Stimulated activated CD4-positive, alpha-beta T cell treated with anti-CD3 and anti-CD28 coated beads, TNF-alpha, amount 100 ng/mL, for 24 hours (primary cell): ENCODE data around the gene PCOLCE2.
"Not testable (repeated sequence)": the region's sequence is repeated elsewhere in the genome, so short reads cannot be mapped to it uniquely, and the experiment has no call there.

Experiments
- DNase-seq, 3 experiments: peaks; one replicate each; pipeline ENCODE4 v3.0.0-alpha.2; 2020; ENCODE audit warnings: low read depth in 3 of 3

Gene PCOLCE2

GRCh38 chr3:142902356-142902755 lies 13.5 kb upstream of the PCOLCE2 start:
- DNase-seq = no peak

GRCh38 chr3:142898346-142899213 lies 9.7 kb upstream of the PCOLCE2 start:
- DNase-seq = no peak

DNA sequence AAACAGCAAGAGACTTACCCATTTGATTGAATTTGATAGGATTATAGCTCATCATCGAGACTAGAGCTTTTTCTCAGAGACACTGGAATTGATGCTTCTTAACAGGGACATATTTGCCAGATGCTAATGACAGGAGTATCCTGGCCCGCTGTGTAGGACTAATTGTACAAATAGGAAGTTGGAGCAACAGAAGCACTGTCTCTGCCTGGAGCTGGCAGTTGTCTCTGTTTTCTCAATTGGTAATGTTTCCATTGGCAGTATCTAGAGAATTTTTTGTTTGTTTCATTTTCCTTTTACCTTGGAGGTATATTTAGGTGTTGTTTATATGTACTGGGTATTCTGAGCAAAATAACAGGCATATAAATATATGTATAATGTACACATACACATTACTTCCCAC lies 8.9 kb upstream of the PCOLCE2 start:
- no peak for DNase-seq

DNA sequence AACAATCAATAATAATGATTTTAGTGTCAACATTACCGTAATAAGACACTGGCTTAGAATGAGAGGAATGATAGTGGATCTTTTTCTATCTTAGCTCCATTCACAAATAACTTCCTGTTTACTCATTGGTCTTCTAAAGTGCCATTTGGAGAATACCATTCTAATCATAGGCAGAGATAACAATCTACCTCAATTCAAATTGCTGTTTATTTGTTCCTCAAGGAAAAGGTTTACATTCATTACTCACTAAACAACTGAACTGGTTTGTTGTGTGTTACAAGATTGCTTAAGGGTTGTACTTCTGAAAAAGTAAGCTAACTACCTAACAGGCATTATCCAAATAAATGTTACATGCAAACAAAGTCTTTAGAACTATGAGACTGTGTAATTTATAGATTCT lies 8.1 kb upstream of the PCOLCE2 start:
- DNase-seq = no peak

- DNase-seq = no peak
These were observed 7.4 kb upstream of the PCOLCE2 start for GRCh38 chr3:142896201-142896755.

DNA sequence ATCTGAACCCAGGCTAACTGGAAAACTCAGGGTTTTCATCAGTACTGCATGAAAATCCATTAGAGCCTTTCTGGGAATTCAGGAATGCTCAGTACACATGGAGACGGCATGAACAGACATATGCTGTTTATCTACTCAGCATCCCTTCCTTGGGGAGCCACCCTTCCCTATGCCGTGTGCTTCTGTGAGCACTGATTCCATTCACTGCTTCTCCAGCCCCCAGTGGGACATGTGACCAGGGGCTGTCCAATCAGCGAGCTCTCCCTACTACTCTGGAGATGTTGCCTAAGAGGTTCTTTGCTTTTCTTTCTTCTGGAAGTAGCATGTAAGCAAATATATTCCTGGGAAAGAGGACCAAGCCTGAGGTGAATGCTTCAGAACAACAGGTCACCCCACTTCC lies 5.6 kb upstream of the PCOLCE2 start:
- DNase-seq = no peak

- DNase-seq = no peak
These were observed 3.8 kb upstream of the PCOLCE2 start for GRCh38 chr3:142892714-142893113.

DNA sequence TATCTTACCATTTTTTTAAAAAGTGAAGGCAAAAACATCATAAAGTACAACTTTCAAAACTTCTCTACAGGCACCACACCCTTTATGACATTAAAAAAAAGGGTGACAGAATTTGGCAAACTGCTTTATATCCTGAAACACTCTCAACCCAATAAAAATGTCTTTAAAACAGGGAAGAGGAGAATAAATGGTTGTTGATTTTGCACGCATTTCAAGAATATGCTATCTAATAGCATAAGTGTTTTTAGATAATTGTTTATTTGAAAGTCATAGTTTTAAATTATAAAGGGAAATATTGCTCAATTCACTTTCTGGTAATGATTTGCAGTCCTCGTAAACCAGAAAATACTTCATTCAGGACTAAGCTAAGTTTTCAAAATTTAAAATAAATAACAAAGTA lies 1.7 kb upstream of the PCOLCE2 start:
- DNase-seq = no peak

- no peak for DNase-seq
These were observed 530 bp upstream of the PCOLCE2 start for GRCh38 chr3:142889212-142890014.

GRCh38 chr3:142888099-142888480 lies 793 bp downstream of the PCOLCE2 start:
- DNase-seq = peak in 1 of 3 experiments; percentile 8

GRCh38 chr3:142886940-142887339 lies 1.9 kb downstream of the PCOLCE2 start:
- DNase-seq = no peak

- no peak for DNase-seq
These were observed 2.9 kb downstream of the PCOLCE2 start for GRCh38 chr3:142886021-142886420.

- no peak for DNase-seq
These were observed 4.4 kb downstream of the PCOLCE2 start for GRCh38 chr3:142884531-142884930.

- DNase-seq = not testable (repeated sequence)
These were observed 5.3 kb downstream of the PCOLCE2 start for GRCh38 chr3:142883534-142883933.

- no peak for DNase-seq
These were observed 7.2 kb downstream of the PCOLCE2 start for GRCh38 chr3:142881445-142882224.

- DNase-seq = no peak
These were observed 10.1 kb downstream of the PCOLCE2 start for GRCh38 chr3:142878649-142879300.

DNA sequence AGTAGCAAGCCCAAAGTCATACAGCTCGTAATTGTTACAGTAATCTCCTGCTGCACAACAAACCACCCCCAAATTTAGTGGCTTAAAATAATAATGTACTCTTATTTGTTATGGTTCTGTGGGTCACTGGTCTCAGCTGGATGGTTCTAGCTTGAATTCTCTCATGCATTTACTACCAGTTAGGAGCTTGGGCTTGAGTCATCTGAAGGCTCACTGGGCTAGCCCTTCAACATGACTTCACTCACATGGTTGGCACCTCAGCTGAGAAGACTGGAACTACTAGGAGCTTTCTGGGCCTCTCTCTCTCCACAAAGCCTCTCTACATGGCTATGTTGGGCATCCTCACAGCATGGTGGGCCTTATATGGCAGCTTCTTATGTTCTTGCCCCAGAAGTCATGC lies 12.5 kb downstream of the PCOLCE2 start:
- DNase-seq = no peak

GRCh38 chr3:142875583-142876207 lies 13.2 kb downstream of the PCOLCE2 start:
- DNase-seq = no peak

DNA sequence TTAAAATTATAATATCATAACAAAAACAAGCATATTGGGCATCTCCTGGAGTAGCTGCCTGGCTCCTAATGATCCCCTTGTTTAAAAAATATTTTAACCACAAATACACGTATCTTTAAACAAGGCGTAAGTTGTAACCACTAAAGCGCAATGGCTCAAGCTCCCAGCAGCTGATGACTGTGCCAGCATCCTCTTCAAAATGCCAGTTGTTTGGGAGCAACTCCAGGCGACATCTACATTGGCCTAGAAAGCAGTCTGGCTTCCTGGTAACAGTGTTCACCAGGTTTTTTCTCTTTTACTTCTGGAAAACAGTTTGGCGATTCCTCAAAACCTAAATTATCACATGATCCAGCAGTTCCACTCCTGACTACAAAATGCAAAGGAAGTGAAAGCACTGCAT lies 13.8 kb downstream of the PCOLCE2 start:
- no peak for DNase-seq

DNA sequence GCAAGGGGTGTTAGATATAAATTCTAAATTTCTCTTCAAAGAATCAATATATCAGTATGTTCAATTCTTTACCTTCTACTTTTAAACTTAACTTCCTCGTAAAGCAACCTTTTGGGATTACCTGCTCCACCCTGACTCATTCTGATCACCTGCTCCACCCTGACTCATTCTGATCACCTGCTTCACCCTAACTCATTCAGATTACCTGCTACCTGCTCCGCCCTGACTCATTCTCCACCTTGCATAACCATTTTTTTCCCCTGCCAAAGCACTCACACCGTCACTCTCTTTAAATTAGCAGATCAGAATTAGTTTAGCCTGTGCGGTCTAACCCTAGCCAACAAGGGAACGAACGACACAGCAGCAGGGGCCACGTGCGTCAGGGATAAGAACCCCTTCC lies 20.5 kb downstream of the PCOLCE2 start:
- DNase-seq = not testable (repeated sequence)
